Gastrocnemius medialis (tissue), 4 donors: Measurements from ENCODE around the gene SSPN. TPM values are rescaled to one million over a fixed set of nuclear protein-coding genes. Genes with fewer than 3 reads are reported as not detected.

Experiments used
- ATAC-seq, 2 donors: fragments of 150-250 bp; one replicate each; pipeline ENCODE4 v1.9.1; 2016
- DNase-seq, 2 donors: peaks; one replicate each; pipeline ENCODE4 v3.0.0-alpha.2; 2019
- H3K27ac ChIP-seq, 4 donors: fragments of 200-600 bp; sonication (generic); 1 replicate in 1 of 4; 2 replicates in 3 of 4; pipeline ENCODE4 v1.5.1; 2016 to 2018; ENCODE audit warnings: mild to moderate bottlenecking in 2 of 4, moderate library complexity in 1 of 4
- H3K27me3 ChIP-seq, 3 donors: fragments of 200-600 bp; sonication (generic) in 2 of 3; 1 replicate in 1 of 3; 2 replicates in 2 of 3; pipeline versions ENCODE4 v1.5.1 to v1.6.0; 2016 to 2019; ENCODE audit warnings: mild to moderate bottlenecking in 1 of 3, moderate library complexity in 1 of 3
- H3K36me3 ChIP-seq, 2 donors: fragments of 200-600 bp; sonication (generic) in 1 of 2; one replicate each; pipeline ENCODE4 v1.5.1; 2017 to 2018
- H3K4me1 ChIP-seq, 2 donors: fragments of 200-600 bp; sonication (generic) in 1 of 2; one replicate each; pipeline ENCODE4 v1.5.1; 2016 to 2017; ENCODE audit warnings: mild to moderate bottlenecking in 2 of 2
- H3K4me3 ChIP-seq, 4 donors: fragments of 200-600 bp; sonication (generic) in 3 of 4; 1 replicate in 1 of 4; 2 replicates in 3 of 4; pipeline ENCODE4 v1.5.1; 2016 to 2019; ENCODE audit warnings: mild to moderate bottlenecking in 2 of 4
- H3K9me3 ChIP-seq, 3 donors: fragments of 200-600 bp; sonication (generic) in 2 of 3; 1 replicate in 1 of 3; 2 replicates in 2 of 3; pipeline ENCODE4 v1.5.1; 2016 to 2019
- POLR2A ChIP-seq, 2 donors: fragments of 450-650 bp; IDR thresholded peaks; one replicate each; pipeline ENCODE4 v1.6.1; 2017; ENCODE audit warnings: antibody characterized with exemption in 2 of 2, mild to moderate bottlenecking in 2 of 2, moderate library complexity in 2 of 2
- in situ Hi-C, 4 donors: fragments of 200-750 bp; cut with MboI; loops; one replicate each; pipeline versions ENCODE4 v1.15.0 to v1.8.0; 2017; ENCODE audit warnings: low sequenced_read_pairs in 4 of 4
- intact Hi-C: fragments of 100-400 bp; cut with DNase I; formaldehyde crosslinking; loops from one replicate; pipeline ENCODE4 v1.15.1; 2023; ENCODE audit warnings: low total_unique reads
- total RNA-seq, 4 donors: library from RNA; depleted of rRNA; stranded (reverse); fragments of >200 nt; gene quantifications; one replicate each; pipeline versions ENCODE4 v1.1.0 to v1.2.3, GENCODE V29; 2016
- TF ChIP-seq, protein P1 (sequence below), 5 experiments: fragments of 450-650 bp in 3 of 5; fragments of 200-600 bp in 2 of 5; sonication (generic) in 2 of 5; IDR thresholded peaks in 4 of 5; conservative IDR thresholded peaks in 1 of 5; 1 replicate in 4 of 5; 2 replicates in 1 of 5; pipeline ENCODE4 v1.5.1; 2016 to 2019; ENCODE audit warnings: antibody characterized with exemption in 5 of 5, mild to moderate bottlenecking in 3 of 5, moderate library complexity in 3 of 5

Gene SSPN
- total RNA-seq, 4 donors from 2014 or later: 23.0 to 65.7 (median 32.4) TPM

DNA sequence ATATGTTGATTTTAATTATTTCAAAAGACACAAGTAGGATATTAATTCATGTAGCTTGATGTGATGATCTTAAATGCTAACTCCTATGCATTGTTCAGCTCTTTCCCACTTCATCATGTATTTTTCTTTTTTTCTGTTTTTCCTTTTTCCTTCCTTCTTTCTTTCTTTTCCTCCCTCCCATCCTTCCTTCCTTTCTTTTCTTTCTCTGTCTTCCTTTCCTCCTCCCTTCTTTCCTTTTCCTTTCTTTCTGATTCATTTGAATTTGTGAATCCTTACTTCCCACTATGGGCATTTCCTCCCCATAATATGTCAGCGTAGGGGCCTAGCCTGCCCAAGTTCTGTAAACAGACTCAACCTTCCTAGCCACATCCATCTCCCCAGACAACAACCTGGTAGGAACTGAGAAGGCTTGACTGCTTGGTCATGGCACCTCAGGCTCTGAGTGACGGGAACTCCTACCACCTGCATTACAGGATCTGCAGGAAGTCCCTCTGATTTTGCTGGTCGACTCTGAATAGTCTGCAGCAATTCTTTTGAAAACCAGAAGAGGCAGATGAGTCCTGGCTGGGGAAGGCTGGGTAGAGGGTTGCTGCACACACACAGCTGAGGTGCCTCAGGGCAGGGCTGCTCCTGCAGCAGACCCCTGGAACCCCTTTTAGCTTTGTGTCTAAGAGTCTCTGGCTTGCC, 37.2 kb upstream of the SSPN start:
- H3K36me3 ChIP-seq: no peaks in the 10 kb centered on the region
- ATAC-seq (no peak), DNase-seq (no peak)
- H3K4me3 ChIP-seq: no peak overlapping the region
- peaks cover 8 to 9% of the 10 kb centered on the region in 2 donors for H3K4me1 ChIP-seq
- in situ Hi-C loops (no loop called here), intact Hi-C loops (no loop called here)
- TF ChIP-seq, protein P1, sequence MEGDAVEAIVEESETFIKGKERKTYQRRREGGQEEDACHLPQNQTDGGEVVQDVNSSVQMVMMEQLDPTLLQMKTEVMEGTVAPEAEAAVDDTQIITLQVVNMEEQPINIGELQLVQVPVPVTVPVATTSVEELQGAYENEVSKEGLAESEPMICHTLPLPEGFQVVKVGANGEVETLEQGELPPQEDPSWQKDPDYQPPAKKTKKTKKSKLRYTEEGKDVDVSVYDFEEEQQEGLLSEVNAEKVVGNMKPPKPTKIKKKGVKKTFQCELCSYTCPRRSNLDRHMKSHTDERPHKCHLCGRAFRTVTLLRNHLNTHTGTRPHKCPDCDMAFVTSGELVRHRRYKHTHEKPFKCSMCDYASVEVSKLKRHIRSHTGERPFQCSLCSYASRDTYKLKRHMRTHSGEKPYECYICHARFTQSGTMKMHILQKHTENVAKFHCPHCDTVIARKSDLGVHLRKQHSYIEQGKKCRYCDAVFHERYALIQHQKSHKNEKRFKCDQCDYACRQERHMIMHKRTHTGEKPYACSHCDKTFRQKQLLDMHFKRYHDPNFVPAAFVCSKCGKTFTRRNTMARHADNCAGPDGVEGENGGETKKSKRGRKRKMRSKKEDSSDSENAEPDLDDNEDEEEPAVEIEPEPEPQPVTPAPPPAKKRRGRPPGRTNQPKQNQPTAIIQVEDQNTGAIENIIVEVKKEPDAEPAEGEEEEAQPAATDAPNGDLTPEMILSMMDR (IDR thresholded peaks at IDR 0.05 in 4 of 5, conservative IDR thresholded peaks at IDR 0.05 in 1 of 5): no peak
- TF ChIP-seq POLR2A (IDR thresholded peaks at IDR 0.05): no peak
- no peaks in the 10 kb centered on the region for H3K9me3 ChIP-seq
- H3K27me3 ChIP-seq: no peaks in the 10 kb centered on the region
- H3K27ac ChIP-seq: no peak overlapping the region

DNA sequence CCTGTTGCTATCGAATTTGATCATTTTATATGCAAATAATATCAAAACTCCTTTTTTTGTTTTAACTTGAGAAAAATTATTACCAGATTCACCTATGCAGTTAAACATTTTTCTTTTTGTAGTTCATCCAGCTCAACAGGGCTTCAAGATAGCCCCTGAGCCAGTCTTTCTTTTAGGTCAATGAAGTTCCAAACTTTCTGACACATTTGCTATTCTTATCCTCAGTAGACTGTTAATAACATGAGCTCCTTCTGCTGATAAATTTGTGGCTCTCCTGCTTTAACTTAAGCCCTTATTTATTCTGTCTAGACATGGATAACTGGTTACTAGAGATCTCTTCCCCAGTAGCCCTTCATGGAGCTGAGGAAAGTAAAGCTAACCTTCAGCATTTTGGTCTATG, 33.2 kb upstream of the SSPN start:
- H3K27ac ChIP-seq: no peak overlapping the region
- intact Hi-C loops: no loop called here
- ATAC-seq (no peak), DNase-seq (no peak)
- H3K4me1 ChIP-seq: no peaks in the 10 kb centered on the region
- in situ Hi-C loops: no loop called here
- no peak overlapping the region for H3K4me3 ChIP-seq
- H3K9me3 ChIP-seq: no peaks in the 10 kb centered on the region
- H3K27me3 ChIP-seq: no peaks in the 10 kb centered on the region
- H3K36me3 ChIP-seq: no peaks in the 10 kb centered on the region
- no peak for TF ChIP-seq POLR2A (IDR thresholded peaks at IDR 0.05)
- TF ChIP-seq, protein P1 (IDR thresholded peaks at IDR 0.05 in 4 of 5, conservative IDR thresholded peaks at IDR 0.05 in 1 of 5): no peak

DNA sequence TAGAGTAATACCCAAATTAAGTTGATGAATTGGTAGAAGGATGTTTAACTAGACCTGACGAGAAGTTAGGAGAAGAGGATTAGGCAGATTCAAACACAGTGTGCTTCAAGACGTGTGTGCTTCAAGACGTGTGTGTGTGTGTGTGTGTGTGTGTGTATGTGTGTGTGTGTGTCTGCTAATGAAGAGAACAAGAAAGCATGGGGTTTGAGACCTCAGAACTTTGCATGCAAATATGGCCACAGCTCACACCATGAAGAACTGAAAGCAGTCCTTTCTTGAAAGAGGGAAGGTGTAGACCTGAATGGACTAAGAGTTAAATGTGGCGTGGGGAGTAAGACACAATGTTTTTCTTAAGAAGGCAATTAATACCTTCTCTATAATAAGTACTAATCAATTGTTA, 32.5 kb upstream of the SSPN start:
- no peak overlapping the region for H3K4me3 ChIP-seq
- no peaks in the 10 kb centered on the region for H3K9me3 ChIP-seq
- intact Hi-C loops (no loop called here), in situ Hi-C loops (no loop called here)
- ATAC-seq (no peak), DNase-seq (no peak)
- H3K27ac ChIP-seq: no peak overlapping the region
- no peaks in the 10 kb centered on the region for H3K4me1 ChIP-seq
- H3K27me3 ChIP-seq: no peaks in the 10 kb centered on the region
- no peaks in the 10 kb centered on the region for H3K36me3 ChIP-seq
- TF ChIP-seq POLR2A (IDR thresholded peaks at IDR 0.05): no peak
- TF ChIP-seq, protein P1 (IDR thresholded peaks at IDR 0.05 in 4 of 5, conservative IDR thresholded peaks at IDR 0.05 in 1 of 5): no peak

DNA sequence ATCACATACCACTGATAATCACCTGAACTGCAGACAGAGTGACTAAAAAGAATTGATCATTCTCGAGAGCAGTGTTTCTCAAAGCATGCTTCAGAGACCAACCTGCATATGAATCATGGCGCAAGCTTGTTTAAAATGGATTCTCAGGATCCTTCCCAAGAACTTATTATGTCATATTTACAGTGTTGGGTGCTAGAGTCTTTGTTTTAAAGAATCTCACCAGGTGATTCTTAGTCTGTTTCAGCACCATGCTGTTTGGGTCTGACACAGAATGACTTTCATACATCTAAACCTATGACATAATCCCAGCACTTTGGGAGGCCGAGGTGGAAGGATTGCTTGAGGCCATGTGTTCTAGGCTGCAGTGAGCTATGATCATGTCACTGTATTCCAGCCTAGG, 31.3 kb upstream of the SSPN start:
- no peaks in the 10 kb centered on the region for H3K36me3 ChIP-seq
- H3K4me3 ChIP-seq: no peak overlapping the region
- intact Hi-C loops (no loop called here), in situ Hi-C loops (no loop called here)
- DNase-seq: no peak
- no peak overlapping the region for H3K27ac ChIP-seq
- no peaks in the 10 kb centered on the region for H3K4me1 ChIP-seq
- no peaks in the 10 kb centered on the region for H3K27me3 ChIP-seq
- TF ChIP-seq, protein P1 (IDR thresholded peaks at IDR 0.05 in 4 of 5, conservative IDR thresholded peaks at IDR 0.05 in 1 of 5): no peak
- no peak for TF ChIP-seq POLR2A (IDR thresholded peaks at IDR 0.05)
- no peak for ATAC-seq
- H3K9me3 ChIP-seq: no peaks in the 10 kb centered on the region

DNA sequence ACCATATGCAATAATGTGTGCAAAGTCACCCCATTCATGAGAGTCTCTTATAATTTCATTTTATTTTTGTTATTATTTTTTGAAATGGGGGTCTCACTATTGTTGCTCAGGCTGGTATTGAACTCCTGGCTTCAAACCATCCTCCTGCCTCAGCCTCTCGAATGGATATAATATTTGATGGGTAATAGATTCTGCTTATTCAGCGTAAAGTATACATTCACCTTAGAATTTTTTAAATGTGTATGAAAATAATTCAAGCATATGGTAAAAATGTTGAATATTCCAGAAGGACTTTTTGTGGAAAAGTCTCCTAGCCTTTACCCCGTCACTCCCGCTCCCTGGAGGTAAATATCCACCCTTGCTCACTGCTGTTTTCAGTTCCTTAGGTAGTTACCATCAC, 23.4 kb upstream of the SSPN start:
- no peaks in the 10 kb centered on the region for H3K27me3 ChIP-seq
- in situ Hi-C loops: no loop called here
- H3K27ac ChIP-seq: no peak overlapping the region
- no peak overlapping the region for H3K4me3 ChIP-seq
- no peak for TF ChIP-seq POLR2A (IDR thresholded peaks at IDR 0.05)
- TF ChIP-seq, protein P1 (IDR thresholded peaks at IDR 0.05 in 4 of 5, conservative IDR thresholded peaks at IDR 0.05 in 1 of 5): no peak
- H3K36me3 ChIP-seq: no peaks in the 10 kb centered on the region
- DNase-seq (no peak), ATAC-seq (no peak)
- intact Hi-C loops: no loop called here
- H3K9me3 ChIP-seq: no peaks in the 10 kb centered on the region
- no peaks in the 10 kb centered on the region for H3K4me1 ChIP-seq
